Measurements from ENCODE around the gene DOCK4.

GRCh38 chr7:112199672-112200071 is 6.5 kb downstream of the DOCK4 start:
- TF ChIP-seq EZH2phosphoT487 (IDR thresholded peaks at IDR 0.05; ENCODE audit: insufficient read depth, low read depth) (no peak), EZH2 (IDR thresholded peaks at IDR 0.05; ENCODE audit: insufficient read depth, poor library complexity, severe bottlenecking) (no peak)
